ENCODE data around the gene CDCA3.

GRCh38 chr12:6817662-6818157 lies 33.4 kb downstream of the CDCA3 start:
- TF ChIP-seq CTCF (conservative IDR thresholded peaks at IDR 0.05; ENCODE audit: low read length): no peak
- TF ChIP-seq EZH2phosphoT487 (IDR thresholded peaks at IDR 0.05; ENCODE audit: borderline replicate concordance, low read depth, low read length): no peak

Data from OCI-LY7 (cell line).